WERI-Rb-1 (cell line): ENCODE measurements around the gene NDRG3.

ENCODE experiments used
- DNase-seq: peaks from one replicate; pipeline ENCODE4 v3.0.0-alpha.2; 2020
- H3K27ac ChIP-seq: fragments of 250-450 bp; sonication (Bioruptor Pico); 2 replicates; pipeline ENCODE4 v1.5.1; 2020; ENCODE audit warnings: mild to moderate bottlenecking, moderate library complexity
- H3K27me3 ChIP-seq: fragments of 250-450 bp; sonication (Bioruptor Pico); 2 replicates; pipeline ENCODE4 v1.5.1; 2021; ENCODE audit warnings: mild to moderate bottlenecking, low read depth, moderate library complexity; ENCODE audit not compliant: insufficient read depth, severe bottlenecking
- H3K36me3 ChIP-seq: fragments of 250-450 bp; sonication (Bioruptor Pico); 2 replicates; pipeline ENCODE4 v1.5.1; 2020; ENCODE audit warnings: mild to moderate bottlenecking, moderate library complexity
- H3K4me3 ChIP-seq: 2 replicates; pipeline ENCODE4 v1.5.1; 2011; ENCODE audit warnings: low read depth, mild to moderate bottlenecking, control low read depth, low read length
- H3K9me3 ChIP-seq: fragments of 250-450 bp; sonication (Bioruptor Pico); 2 replicates; pipeline ENCODE4 v1.5.1; 2021; ENCODE audit warnings: mild to moderate bottlenecking, moderate library complexity; ENCODE audit not compliant: severe bottlenecking
- CTCF ChIP-seq: IDR thresholded peaks from 2 replicates; pipeline ENCODE4 v1.5.1; 2011; ENCODE audit warnings: low read depth, mild to moderate bottlenecking, control low read depth, inconsistent platforms, low read length

Gene NDRG3

GRCh38 chr20:36605399-36606157 is 140.3 kb downstream of the NDRG3 start, which contains the start of gene RAB5IF:
Gene RAB5IF (plus strand): TSS chr20:36605779. CDS start chr20:36605952, 173 bp downstream.
- peaks cover 31% of the 10 kb centered on the region for H3K36me3 ChIP-seq
- no peaks in the 10 kb centered on the region for H3K9me3 ChIP-seq
- TF ChIP-seq CTCF = peak; percentile 95
- H3K4me3 ChIP-seq = peak within 1 kb of the TSS; percentile 89
- no peaks in the 10 kb centered on the region for H3K27me3 ChIP-seq
- peak within 1 kb of the TSS; percentile 81 for H3K27ac ChIP-seq
- peak; percentile 99 for DNase-seq

GRCh38 chr20:36604952-36605398 is 140.9 kb downstream of the NDRG3 start:
- peaks cover 25% of the 10 kb centered on the region for H3K36me3 ChIP-seq
- H3K4me3 ChIP-seq = peak overlapping the region; percentile 22
- H3K27me3 ChIP-seq = no peaks in the 10 kb centered on the region
- TF ChIP-seq CTCF = no peak
- H3K9me3 ChIP-seq = no peaks in the 10 kb centered on the region
- DNase-seq = no peak
- H3K27ac ChIP-seq = peak overlapping the region; percentile 58
